Cardiac ventricle fibroblast (primary cell): ENCODE data around the gene USH2A. TPM values are rescaled to one million over a fixed set of nuclear protein-coding genes. Genes with fewer than 3 reads are reported as not detected.

ENCODE experiments used
- total RNA-seq: library from RNA; depleted of rRNA; stranded (reverse); fragments of >200 nt; gene quantifications from 2 replicates; pipeline ENCODE4 v1.2.3, GENCODE V29; 2015

The USH2A gene, protein sequence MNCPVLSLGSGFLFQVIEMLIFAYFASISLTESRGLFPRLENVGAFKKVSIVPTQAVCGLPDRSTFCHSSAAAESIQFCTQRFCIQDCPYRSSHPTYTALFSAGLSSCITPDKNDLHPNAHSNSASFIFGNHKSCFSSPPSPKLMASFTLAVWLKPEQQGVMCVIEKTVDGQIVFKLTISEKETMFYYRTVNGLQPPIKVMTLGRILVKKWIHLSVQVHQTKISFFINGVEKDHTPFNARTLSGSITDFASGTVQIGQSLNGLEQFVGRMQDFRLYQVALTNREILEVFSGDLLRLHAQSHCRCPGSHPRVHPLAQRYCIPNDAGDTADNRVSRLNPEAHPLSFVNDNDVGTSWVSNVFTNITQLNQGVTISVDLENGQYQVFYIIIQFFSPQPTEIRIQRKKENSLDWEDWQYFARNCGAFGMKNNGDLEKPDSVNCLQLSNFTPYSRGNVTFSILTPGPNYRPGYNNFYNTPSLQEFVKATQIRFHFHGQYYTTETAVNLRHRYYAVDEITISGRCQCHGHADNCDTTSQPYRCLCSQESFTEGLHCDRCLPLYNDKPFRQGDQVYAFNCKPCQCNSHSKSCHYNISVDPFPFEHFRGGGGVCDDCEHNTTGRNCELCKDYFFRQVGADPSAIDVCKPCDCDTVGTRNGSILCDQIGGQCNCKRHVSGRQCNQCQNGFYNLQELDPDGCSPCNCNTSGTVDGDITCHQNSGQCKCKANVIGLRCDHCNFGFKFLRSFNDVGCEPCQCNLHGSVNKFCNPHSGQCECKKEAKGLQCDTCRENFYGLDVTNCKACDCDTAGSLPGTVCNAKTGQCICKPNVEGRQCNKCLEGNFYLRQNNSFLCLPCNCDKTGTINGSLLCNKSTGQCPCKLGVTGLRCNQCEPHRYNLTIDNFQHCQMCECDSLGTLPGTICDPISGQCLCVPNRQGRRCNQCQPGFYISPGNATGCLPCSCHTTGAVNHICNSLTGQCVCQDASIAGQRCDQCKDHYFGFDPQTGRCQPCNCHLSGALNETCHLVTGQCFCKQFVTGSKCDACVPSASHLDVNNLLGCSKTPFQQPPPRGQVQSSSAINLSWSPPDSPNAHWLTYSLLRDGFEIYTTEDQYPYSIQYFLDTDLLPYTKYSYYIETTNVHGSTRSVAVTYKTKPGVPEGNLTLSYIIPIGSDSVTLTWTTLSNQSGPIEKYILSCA (N-terminal part only)
- under 0.01 TPM in 1 of 2 replicates, not detected in the other for total RNA-seq

GRCh38 chr1:216422821-216423520 lies at the start of gene USH2A:
USH2A (minus strand) TSS chr1:216423448; CDS start chr1:216422336, 1,112 bp downstream.

